Skeletal muscle cell (primary cell): Measurements from ENCODE around the gene RORB.

Experiments
- DNase-seq: peaks from one replicate; pipeline ENCODE4 v3.0.0-alpha.2; 2010; ENCODE audit warnings: low read depth
- H3K4me3 ChIP-seq: 2 replicates; pipeline ENCODE4 v1.5.1; 2011; ENCODE audit warnings: low read depth, mild to moderate bottlenecking, control low read depth, low read length, moderate library complexity

The RORB gene

DNA sequence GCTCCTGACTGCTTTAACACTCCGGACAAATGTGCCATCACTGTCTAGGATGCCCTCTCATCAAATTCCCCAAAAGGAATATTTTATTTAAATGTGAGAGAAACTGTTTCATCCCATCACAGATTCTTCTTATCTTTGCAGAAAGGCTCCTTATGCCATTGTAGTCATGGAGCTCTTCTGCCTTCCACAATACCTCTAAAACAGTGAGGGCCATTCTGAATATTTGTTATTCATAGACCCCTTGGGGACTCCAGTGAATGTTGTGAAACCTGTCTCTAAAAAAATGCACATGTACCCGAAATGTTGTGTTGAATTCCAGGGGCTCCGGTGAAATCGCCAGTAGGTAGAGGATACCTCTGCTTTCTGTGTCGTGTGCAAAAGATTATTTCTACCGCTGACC lies 176.9 kb downstream of the RORB start:
- DNase-seq: no peak
- no peak overlapping the region for H3K4me3 ChIP-seq

DNA sequence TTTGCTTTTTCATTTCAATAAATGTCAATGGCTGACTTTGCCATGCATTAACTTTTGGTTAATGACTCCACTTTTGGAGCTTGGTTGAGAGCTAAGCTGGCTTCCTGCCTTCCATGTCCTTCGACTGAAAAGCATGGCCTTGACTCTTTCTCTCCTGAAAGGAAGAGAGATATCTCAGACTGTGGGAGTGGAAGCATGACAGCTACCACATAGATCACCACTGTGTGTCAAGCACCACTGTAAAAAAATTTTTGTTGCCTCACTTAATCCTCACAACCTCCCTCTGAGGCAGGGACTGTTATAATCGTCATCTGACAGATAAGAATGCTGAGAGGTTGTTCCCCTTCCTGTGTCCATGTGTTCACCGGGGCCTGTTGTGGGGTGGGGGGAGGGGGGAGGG lies 184.8 kb downstream of the RORB start:
- H3K4me3 ChIP-seq: no peak overlapping the region
- no peak for DNase-seq

GRCh38 chr9:74683322-74683721 lies 186.2 kb downstream of the RORB start:
- no peak for DNase-seq
- H3K4me3 ChIP-seq: no peak overlapping the region

- no peak for DNase-seq
- no peak overlapping the region for H3K4me3 ChIP-seq
These were observed 193.9 kb downstream of the RORB start for GRCh38 chr9:74691058-74691457.

DNA sequence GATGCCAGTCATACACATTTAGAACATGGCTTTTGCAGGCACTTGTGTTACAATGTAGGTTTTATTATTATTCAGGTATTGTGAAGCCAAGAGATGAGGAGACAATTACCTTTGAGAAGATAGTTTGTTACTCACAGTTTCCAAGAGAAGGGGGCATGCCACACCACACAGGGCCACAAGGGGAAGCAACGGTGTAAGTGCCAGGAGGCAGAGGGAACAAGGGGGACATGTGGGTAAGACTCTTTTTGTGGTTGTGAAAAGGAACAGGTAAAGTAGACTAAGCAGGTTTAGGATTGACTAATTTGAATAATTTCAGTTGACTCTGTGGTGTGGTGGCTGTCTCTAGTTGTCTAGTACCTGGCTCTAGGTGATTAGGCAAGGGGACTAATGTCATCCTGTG lies 199.4 kb downstream of the RORB start:
- no peak for DNase-seq
- H3K4me3 ChIP-seq: no peak overlapping the region

- no peak for DNase-seq
- no peak overlapping the region for H3K4me3 ChIP-seq
These were observed 200.4 kb downstream of the RORB start for GRCh38 chr9:74697535-74697934.

GRCh38 chr9:74711341-74711740 lies 214.2 kb downstream of the RORB start:
- H3K4me3 ChIP-seq: no peak overlapping the region
- no peak for DNase-seq

GRCh38 chr9:74718709-74719108 lies 221.6 kb downstream of the RORB start:
- no peak overlapping the region for H3K4me3 ChIP-seq
- no peak for DNase-seq

DNA sequence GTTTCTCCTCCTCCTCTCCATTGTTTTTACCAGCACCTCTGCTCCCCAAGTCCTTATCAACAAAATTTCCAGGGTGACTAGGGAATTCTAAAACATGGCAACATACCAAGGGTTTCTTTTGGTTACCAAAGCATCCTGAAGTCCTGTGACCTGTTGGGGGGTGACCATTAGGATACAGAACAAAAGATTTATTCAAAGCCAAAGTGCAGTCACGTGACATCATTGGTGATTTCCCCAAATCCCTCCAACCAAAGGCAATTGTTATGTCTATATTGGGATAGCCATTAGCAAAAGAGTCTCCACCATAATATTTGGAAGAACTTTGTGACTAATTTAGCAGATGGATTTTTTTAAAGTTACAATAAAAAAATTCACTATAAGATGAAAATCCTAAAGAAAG lies 222.2 kb downstream of the RORB start:
- no peak for DNase-seq
- H3K4me3 ChIP-seq: no peak overlapping the region

DNA sequence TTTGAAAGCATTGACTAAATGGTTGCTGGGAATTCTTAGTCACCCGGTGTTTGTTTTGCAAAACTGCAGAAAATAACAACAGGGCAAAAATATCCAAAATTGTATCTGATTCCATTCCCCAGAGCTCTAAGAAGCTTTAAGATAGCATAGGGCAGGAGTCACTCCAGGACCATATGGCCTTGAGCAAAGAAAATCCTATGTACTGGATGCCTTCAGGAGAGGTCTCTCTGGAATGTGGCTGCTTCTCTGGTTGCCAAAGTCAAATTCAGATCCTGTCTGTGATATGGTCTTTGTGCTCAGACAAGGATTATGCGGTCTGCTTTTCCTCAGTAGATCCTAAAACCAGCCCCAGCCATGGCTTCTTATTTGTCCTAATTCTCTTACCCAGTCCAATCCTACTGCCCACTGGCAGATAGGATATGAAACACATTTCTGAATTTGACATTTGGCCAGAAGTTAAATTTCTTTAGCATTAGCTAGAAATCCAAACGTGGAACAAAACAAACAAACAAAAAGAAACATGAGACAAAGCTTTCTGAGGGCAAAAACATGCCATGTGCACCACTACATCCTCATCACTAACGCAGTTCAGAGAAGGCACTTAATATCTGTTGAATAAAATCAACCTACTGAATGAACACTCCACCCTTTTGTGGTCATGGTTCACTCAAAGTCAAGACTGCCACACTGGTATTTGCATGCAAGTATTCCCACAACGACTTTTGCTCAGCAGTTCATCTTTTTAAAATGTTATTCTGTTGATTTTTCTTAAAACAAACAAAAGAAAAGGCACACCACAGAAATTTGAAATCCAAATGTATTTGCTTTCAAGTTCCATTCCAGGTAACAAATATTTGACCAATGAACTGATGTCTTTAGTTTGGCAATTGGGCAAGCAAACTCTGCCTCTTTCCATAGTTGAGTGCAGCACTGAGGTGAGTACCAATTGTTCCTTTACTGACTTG lies 224.8 kb downstream of the RORB start:
- DNase-seq: no peak
- no peak overlapping the region for H3K4me3 ChIP-seq

DNA sequence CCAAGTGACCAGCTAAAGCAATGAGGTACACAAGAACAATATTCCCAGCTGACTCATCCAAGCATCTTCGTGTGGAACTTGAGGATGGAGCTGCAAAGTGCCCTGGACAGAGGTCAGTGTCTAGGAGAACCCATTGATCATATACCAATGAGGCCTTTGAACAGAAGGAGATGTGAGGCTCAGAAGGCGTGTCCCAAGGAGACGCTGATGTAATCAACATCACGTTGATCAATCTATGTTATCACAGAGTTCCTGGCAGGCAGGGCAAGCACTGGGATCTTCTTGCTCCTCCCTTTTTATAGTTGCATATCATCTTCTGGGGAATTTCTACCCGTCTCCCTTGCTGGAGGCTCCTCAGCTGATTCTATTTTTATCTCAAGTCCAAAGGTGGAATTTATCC lies 227.2 kb downstream of the RORB start:
- DNase-seq: no peak
- no peak overlapping the region for H3K4me3 ChIP-seq

DNA sequence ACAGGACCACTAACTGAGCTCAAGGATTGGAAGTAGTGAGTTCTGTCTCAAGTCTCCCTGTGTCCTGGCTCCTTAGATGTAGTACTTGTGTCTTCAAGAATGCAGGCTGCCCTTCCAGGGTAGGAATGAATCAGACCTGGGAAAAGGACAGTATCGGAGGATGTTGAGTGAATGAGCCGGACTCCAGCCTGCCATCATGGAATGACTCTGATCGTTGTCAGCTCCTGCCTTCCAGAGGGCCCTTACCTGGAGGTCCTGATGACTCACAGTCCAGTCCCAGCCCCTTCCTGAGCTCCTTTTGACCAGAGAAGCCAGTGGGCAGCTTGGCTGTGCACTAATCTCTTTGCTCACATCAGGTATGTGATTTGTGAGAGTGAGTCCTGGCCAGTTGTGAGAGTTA lies 229.4 kb downstream of the RORB start:
- DNase-seq: no peak
- no peak overlapping the region for H3K4me3 ChIP-seq

DNA sequence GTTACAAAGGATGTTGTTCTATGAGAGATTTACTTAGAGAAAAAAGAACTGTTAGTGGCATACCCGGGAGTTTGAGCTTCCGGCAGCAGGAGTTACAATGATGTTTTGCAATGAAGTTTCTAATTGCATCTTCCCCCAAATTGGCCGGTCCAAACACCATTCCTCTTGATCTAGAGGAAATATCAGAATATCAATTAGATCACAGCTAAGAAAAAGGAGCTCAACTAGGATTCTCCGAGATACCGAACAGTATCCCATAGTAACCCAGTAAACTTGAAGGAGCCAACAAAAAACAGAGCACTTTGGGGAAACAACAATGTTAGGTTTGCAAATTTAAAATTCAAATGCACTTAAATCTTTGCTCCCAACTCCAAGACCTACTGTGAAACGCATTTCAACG lies 231.0 kb downstream of the RORB start:
- no peak overlapping the region for H3K4me3 ChIP-seq
- DNase-seq: no peak

DNA sequence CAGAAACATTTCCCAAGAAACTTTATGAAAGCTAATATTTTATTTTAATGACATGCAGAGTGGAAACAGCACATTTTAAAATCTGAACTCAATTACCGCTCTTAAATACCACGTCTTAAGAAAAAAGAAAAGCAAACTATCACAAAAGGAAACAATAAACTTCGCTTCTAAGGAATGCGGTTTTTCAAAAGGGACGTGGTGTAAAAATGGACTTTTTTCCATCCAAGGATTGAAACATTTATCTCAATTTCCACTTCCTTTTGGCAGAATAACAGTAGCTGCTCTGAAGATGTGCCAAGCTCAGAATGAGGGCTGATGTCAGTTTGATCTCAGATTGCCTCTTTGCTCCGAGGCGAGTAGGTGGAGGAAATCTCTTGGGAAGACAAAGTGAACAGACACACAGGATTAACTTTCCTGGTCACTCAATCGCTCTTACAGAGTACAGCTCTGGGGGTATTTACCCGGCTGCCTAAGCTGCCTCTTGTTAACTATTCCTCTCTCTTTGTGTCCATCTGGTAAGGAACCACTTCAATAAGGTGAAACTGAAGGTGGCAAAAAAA lies 232.1 kb downstream of the RORB start:
- H3K4me3 ChIP-seq: no peak overlapping the region
- no peak for DNase-seq

GRCh38 chr9:74735761-74736160 lies 238.6 kb downstream of the RORB start:
- H3K4me3 ChIP-seq: no peak overlapping the region
- DNase-seq: no peak

DNA sequence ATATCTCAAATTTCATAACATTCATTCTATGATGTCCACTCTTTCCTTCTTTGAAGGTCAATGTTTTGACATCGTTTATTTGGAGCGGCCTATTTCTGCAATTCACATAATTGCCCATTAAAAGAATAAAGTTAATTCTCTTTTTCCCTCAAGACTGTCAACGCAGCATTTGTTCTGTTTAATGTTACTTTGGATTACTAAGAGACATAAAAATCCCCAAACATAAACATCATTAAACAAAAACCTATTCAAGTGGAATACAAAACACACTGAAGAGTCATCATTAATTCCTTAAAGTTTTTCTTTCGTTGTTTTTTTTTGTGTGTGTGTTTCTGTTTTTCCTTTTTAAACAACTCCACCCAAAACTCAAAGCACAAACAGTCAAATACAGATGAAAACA lies 239.5 kb downstream of the RORB start:
- no peak overlapping the region for H3K4me3 ChIP-seq
- DNase-seq: no peak

DNA sequence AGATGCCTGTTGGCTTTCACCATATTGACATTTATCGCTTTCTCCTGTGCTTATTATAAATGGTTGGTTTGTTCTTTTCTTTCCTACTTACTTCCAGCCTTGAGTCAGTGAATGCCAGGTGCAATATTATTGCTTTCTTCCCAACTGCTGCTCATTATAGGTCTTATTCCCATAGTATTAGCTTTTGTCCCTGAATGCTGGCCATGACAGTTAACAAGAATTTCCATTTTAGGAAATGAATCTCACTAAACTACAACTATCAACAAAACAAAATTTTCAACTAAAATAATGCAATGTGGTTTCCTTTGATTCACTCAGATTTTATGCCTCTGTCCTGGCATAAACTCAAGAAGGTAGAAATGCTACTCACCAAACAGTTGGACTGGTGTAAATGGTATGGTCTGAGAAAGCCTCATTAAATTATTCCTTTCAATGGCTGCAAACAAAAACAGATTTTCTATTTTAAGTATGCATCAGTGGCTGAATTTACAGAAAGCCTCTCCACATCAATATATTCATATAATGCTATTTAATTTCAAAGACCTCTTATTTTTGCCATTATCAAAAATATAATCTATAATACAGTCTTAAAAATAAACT lies 245.2 kb downstream of the RORB start:
- no peak for DNase-seq

More for the DNA sequence above, 245.2 kb downstream of the RORB start:
- no peak overlapping the region for H3K4me3 ChIP-seq
